ENCODE results near the gene DVL2. TPM values are rescaled to one million over a fixed set of nuclear protein-coding genes. Genes with fewer than 3 reads are reported as not detected.
A peak's percentile ranks its signal among the peaks of the same experiment; 100 is the strongest.
"Not testable (repeated sequence)": the region's sequence is repeated elsewhere in the genome, so short reads cannot be mapped to it uniquely, and the experiment has no call there.

The DVL2 gene
- total RNA-seq, 4 donors from 2014 or later = 5.1 to 83.2 (median 53.5) TPM

DNA sequence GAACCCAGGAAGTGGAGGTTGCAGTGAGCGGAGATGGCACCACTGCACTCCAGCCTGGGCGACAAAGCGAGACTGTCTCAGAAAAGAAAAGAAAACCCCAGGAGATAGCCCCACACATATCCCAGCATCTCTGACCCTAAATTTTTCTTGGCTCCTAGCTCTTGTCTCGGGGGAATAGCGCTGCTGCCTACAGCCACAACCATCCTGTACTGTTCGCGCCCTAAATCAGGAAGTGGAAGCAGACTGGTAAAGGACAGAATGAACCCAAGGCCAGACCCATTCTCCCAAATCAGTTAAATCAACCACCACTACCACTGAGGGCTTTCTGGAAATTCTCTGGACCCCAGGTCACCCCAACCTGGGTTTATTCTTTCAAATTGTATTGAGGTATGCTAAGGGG, 15.5 kb upstream of the DVL2 start:
- no peak for TF ChIP-seq POLR2A (IDR thresholded peaks at IDR 0.05)
- TF ChIP-seq, protein P1, sequence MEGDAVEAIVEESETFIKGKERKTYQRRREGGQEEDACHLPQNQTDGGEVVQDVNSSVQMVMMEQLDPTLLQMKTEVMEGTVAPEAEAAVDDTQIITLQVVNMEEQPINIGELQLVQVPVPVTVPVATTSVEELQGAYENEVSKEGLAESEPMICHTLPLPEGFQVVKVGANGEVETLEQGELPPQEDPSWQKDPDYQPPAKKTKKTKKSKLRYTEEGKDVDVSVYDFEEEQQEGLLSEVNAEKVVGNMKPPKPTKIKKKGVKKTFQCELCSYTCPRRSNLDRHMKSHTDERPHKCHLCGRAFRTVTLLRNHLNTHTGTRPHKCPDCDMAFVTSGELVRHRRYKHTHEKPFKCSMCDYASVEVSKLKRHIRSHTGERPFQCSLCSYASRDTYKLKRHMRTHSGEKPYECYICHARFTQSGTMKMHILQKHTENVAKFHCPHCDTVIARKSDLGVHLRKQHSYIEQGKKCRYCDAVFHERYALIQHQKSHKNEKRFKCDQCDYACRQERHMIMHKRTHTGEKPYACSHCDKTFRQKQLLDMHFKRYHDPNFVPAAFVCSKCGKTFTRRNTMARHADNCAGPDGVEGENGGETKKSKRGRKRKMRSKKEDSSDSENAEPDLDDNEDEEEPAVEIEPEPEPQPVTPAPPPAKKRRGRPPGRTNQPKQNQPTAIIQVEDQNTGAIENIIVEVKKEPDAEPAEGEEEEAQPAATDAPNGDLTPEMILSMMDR (IDR thresholded peaks at IDR 0.05) = no peak
- no peak overlapping the region for H3K27ac ChIP-seq
- no peaks in the 10 kb centered on the region for H3K36me3 ChIP-seq
- no peak for DNase-seq
- intact Hi-C loops (cut with DNase I; ENCODE audit: low total_unique reads) = no loop called here
- H3K27me3 ChIP-seq = no peaks in the 10 kb centered on the region
- H3K4me1 ChIP-seq = peaks cover 0 to 21% of the 10 kb centered on the region in 2 donors
- no peaks in the 10 kb centered on the region for H3K9me3 ChIP-seq
- peak overlapping the region in 1 of 2 donors; percentile 73 for H3K4me3 ChIP-seq

DNA sequence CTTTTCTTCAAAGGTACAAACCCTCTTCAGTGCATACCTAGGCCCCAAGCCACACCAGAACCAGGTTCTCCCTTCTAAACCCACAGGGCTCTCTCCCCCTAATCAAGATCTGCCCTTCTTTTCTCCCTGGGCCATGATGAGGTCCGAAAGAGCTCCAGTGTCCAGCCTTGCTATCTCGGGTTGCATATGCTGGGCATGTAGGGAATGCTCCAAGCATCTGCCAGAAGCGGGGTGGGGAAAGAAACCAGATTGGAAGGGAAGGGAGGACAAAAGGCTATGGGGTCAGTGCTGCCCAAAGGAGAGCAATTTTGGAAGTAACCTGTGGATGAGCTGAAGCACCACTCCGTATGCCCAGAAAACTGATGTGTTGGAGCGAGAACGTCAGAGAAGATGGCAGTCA, 14.9 kb upstream of the DVL2 start:
- TF ChIP-seq, protein P1 (IDR thresholded peaks at IDR 0.05) = no peak
- TF ChIP-seq POLR2A (IDR thresholded peaks at IDR 0.05) = no peak
- Histone ChIP-seq H3K36me3 (no peaks in the 10 kb centered on the region), H3K9me3 (no peaks in the 10 kb centered on the region), H3K4me3 (no peak overlapping the region), H3K27ac (no peak overlapping the region), H3K27me3 (no peaks in the 10 kb centered on the region), H3K4me1 (peaks cover 0 to 21% of the 10 kb centered on the region in 2 donors)
- no peak for DNase-seq
- intact Hi-C loops (cut with DNase I; ENCODE audit: low total_unique reads) = no loop called here

- TF ChIP-seq, protein P1 (IDR thresholded peaks at IDR 0.05) = no peak
- no peak for TF ChIP-seq POLR2A (IDR thresholded peaks at IDR 0.05)
- Histone ChIP-seq H3K27me3 (no peaks in the 10 kb centered on the region), H3K4me1 (peaks cover 0 to 21% of the 10 kb centered on the region in 2 donors), H3K36me3 (no peaks in the 10 kb centered on the region), H3K27ac (no peak overlapping the region), H3K9me3 (no peaks in the 10 kb centered on the region), H3K4me3 (no peak overlapping the region)
- no peak for DNase-seq
- intact Hi-C loops (cut with DNase I; ENCODE audit: low total_unique reads) = no loop called here
Observed at GRCh38 chr17:7248796-7249195, 14.5 kb upstream of the DVL2 start.

GRCh38 chr17:7246779-7247178, 12.5 kb upstream of the DVL2 start:
- DNase-seq = no peak
- no peaks in the 10 kb centered on the region for H3K36me3 ChIP-seq
- no peak for TF ChIP-seq POLR2A (IDR thresholded peaks at IDR 0.05)
- TF ChIP-seq, protein P1 (IDR thresholded peaks at IDR 0.05) = no peak
- H3K4me1 ChIP-seq = peaks cover 0 to 14% of the 10 kb centered on the region in 2 donors
- no peak overlapping the region for H3K27ac ChIP-seq
- H3K4me3 ChIP-seq = no peak overlapping the region
- H3K27me3 ChIP-seq = no peaks in the 10 kb centered on the region
- intact Hi-C loops (cut with DNase I; ENCODE audit: low total_unique reads) = no loop called here
- H3K9me3 ChIP-seq = no peaks in the 10 kb centered on the region

DNA sequence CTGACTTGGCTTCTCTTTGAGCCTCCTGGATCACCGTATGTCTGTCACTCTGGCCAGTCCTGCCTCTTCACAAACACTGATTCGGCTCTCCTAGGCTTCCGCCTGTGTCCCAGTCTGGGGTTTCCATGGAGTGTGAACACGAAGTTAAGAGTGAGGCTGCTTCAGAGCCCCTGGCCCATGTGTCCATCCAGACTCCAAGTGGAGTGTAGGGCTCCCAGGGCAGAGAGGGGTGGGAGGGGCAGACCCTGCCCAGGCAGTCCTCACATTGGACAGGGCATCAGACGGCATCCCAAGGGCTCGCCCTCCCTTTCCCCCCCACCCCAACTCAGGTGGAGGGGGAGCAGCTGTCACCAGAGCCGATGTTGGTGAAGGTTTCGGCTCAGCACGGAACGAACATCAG, 9.5 kb upstream of the DVL2 start:
- H3K27me3 ChIP-seq; H3K4me1 ChIP-seq; DNase-seq; H3K9me3 ChIP-seq; H3K4me3 ChIP-seq; H3K36me3 ChIP-seq; intact Hi-C loops (cut with DNase I; ENCODE audit: low total_unique reads): not testable (repeated sequence)
- peak overlapping the region; percentile 95 to 99 for H3K27ac ChIP-seq

DNA sequence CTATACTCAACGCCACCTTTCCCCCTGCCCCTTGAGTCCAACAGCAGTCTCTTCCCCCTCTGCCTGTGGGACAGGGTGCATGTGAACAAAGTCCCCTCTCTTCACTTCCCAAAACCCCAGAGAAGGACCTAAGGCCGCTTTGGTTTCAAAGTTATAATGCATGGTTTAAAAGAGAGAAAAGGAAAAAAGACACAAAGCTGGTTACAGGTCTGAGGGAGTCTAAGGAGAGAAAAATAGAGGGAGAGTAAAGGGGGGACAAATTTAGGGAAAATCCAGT, 9.1 kb upstream of the DVL2 start:
- H3K36me3 ChIP-seq = no peaks in the 10 kb centered on the region
- DNase-seq = no peak
- H3K27me3 ChIP-seq = no peaks in the 10 kb centered on the region
- H3K9me3 ChIP-seq = no peaks in the 10 kb centered on the region
- H3K27ac ChIP-seq = peak overlapping the region; percentile 95 to 99
- H3K4me3 ChIP-seq = peak overlapping the region; percentile 75 to 93
- peaks cover 5 to 9% of the 10 kb centered on the region in 2 donors for H3K4me1 ChIP-seq
- no peak for TF ChIP-seq POLR2A (IDR thresholded peaks at IDR 0.05)
- TF ChIP-seq, protein P1 (IDR thresholded peaks at IDR 0.05) = no peak
- intact Hi-C loops (cut with DNase I; ENCODE audit: low total_unique reads) = no loop called here
